WTC11 (cell line): ENCODE data around the gene NAB1. TPM values are rescaled to one million over a fixed set of nuclear protein-coding genes. Genes with fewer than 3 reads are reported as not detected.

Experiments
- ATAC-seq: fragments of 200-7000 bp; cut with Tn5 transposase; 2 replicates; pipeline ENCODE4 v1.10.0; 2021; ENCODE audit warnings: mild to moderate bottlenecking, moderate library complexity
- CTCF ChIA-PET: fragments of 300-600 bp; sonication (Branson Sonifier 250); formaldehyde crosslinking; loops from one replicate; lab custom pipeline; 2021; ENCODE audit warnings: antibody characterized with exemption; lab: Charles Lee
- POLR2A ChIA-PET: fragments of 350-600 bp; sonication (Branson Sonifier 250); formaldehyde crosslinking; loops from one replicate; lab custom pipeline; 2021; ENCODE audit warnings: antibody characterized with exemption; lab: Charles Lee
- DNase-seq: peaks from one replicate; pipeline ENCODE4 v3.0.0; 2021; ENCODE audit warnings: low spot score
- H3K27ac Mint-ChIP-seq: 2 replicates; pipeline ENCODE4 v1.8.0; 2021; ENCODE audit warnings: mixed read lengths
- H3K27me3 Mint-ChIP-seq: 2 replicates; pipeline ENCODE4 v1.8.0; 2021; ENCODE audit warnings: low read depth, mild to moderate bottlenecking, moderate library complexity, mixed read lengths
- H3K36me3 Mint-ChIP-seq: 2 replicates; pipeline ENCODE4 v1.8.0; 2021; ENCODE audit warnings: mixed read lengths
- H3K4me1 Mint-ChIP-seq: 2 replicates; pipeline ENCODE4 v1.8.0; 2022; ENCODE audit warnings: mixed read lengths
- H3K4me3 Mint-ChIP-seq: 2 replicates; pipeline ENCODE4 v1.8.0; 2021; ENCODE audit warnings: mild to moderate bottlenecking, moderate library complexity, mixed read lengths
- H3K9me3 Mint-ChIP-seq: 2 replicates; pipeline ENCODE4 v1.8.0; 2021; ENCODE audit warnings: mixed read lengths
- ATF2 ChIP-seq: sonication (generic); formaldehyde crosslinking; IDR thresholded peaks from 2 replicates; pipeline ENCODE4 v1.8.1; 2022; ENCODE audit warnings: low read depth, missing genetic modification reagents, borderline replicate concordance
- ESRRA ChIP-seq: sonication (generic); formaldehyde crosslinking; IDR thresholded peaks from 2 replicates; pipeline ENCODE4 v1.8.1; 2022; ENCODE audit warnings: mild to moderate bottlenecking, missing genetic modification reagents, borderline replicate concordance
- FOXJ3 ChIP-seq: sonication (generic); formaldehyde crosslinking; IDR thresholded peaks from 2 replicates; pipeline ENCODE4 v1.9.0; 2021; ENCODE audit warnings: missing genetic modification reagents, mild to moderate bottlenecking, borderline replicate concordance
- FOXK1 ChIP-seq: sonication (generic); formaldehyde crosslinking; IDR thresholded peaks from 2 replicates; pipeline ENCODE4 v1.8.0; 2022; ENCODE audit warnings: mild to moderate bottlenecking, moderate library complexity, missing genetic modification reagents
- MXD4 ChIP-seq: fragments of 250-450 bp; sonication (Bioruptor Pico); IDR thresholded peaks from 2 replicates; pipeline ENCODE4 v1.8.0; 2021; ENCODE audit warnings: mild to moderate bottlenecking, moderate library complexity, borderline replicate concordance
- STAT6 ChIP-seq: sonication (generic); formaldehyde crosslinking; conservative IDR thresholded peaks from 2 replicates; pipeline ENCODE4 v1.8.1; 2023; ENCODE audit warnings: mild to moderate bottlenecking, low read depth, missing genetic modification reagents, moderate library complexity
- ZNF232 ChIP-seq: sonication (generic); formaldehyde crosslinking; IDR thresholded peaks from 2 replicates; pipeline ENCODE4 v1.8.0; 2022; ENCODE audit warnings: mild to moderate bottlenecking, missing genetic modification reagents
- ZNF281 ChIP-seq: sonication (generic); formaldehyde crosslinking; IDR thresholded peaks from 2 replicates; pipeline ENCODE4 v1.8.0; 2023; ENCODE audit warnings: mild to moderate bottlenecking, missing genetic modification reagents
- ZNF317 ChIP-seq: sonication (generic); formaldehyde crosslinking; IDR thresholded peaks from 2 replicates; pipeline ENCODE4 v1.8.1; 2023; ENCODE audit warnings: low read depth, mild to moderate bottlenecking, moderate library complexity, missing genetic modification reagents, borderline replicate concordance
- ZNF423 ChIP-seq: fragments of 250-450 bp; sonication (Bioruptor Pico); IDR thresholded peaks from 2 replicates; pipeline ENCODE4 v2.1.2; 2022; ENCODE audit warnings: mild to moderate bottlenecking, moderate library complexity
- total RNA-seq: library from RNA; stranded (reverse); gene quantifications from 3 replicates; pipeline ENCODE4 v1.2.3, GENCODE V29; 2021
- TF ChIP-seq, protein P1 (sequence below): sonication (generic); formaldehyde crosslinking; IDR thresholded peaks from 2 replicates; pipeline ENCODE4 v1.8.0; 2022; ENCODE audit warnings: missing genetic modification reagents
- TF ChIP-seq, protein P2 (sequence below): sonication (generic); formaldehyde crosslinking; IDR thresholded peaks from 2 replicates; pipeline ENCODE4 v1.8.1; 2023; ENCODE audit warnings: mild to moderate bottlenecking, missing genetic modification reagents
- TF ChIP-seq, protein P3 (sequence below): fragments of 250-450 bp; sonication (Bioruptor Pico); IDR thresholded peaks from 2 replicates; pipeline ENCODE4 v1.9.0; 2021; ENCODE audit warnings: mild to moderate bottlenecking

The NAB1 gene
- total RNA-seq, 1 experiment from 2014 or later = 32.0 TPM

DNA sequence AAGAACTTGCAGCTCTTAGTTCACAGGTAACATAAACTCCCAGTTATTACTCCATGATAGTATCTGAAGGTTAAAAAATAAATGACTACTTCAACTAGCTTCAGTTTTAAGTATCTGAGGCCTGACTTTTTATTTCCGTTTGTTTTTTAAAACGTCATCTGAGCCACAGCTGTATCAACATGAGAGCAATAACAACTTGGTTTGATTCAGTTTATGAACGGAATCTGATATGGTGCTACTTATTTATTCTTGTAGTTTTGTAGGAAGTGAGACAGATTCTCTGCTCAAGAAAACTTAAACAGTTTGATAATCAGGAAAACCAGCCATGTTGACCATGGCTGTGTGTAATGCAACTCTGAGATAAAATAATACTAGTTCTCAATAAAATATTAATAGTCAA lies 34.9 kb downstream of the NAB1 start (continued):
- TF ChIP-seq, protein P1, sequence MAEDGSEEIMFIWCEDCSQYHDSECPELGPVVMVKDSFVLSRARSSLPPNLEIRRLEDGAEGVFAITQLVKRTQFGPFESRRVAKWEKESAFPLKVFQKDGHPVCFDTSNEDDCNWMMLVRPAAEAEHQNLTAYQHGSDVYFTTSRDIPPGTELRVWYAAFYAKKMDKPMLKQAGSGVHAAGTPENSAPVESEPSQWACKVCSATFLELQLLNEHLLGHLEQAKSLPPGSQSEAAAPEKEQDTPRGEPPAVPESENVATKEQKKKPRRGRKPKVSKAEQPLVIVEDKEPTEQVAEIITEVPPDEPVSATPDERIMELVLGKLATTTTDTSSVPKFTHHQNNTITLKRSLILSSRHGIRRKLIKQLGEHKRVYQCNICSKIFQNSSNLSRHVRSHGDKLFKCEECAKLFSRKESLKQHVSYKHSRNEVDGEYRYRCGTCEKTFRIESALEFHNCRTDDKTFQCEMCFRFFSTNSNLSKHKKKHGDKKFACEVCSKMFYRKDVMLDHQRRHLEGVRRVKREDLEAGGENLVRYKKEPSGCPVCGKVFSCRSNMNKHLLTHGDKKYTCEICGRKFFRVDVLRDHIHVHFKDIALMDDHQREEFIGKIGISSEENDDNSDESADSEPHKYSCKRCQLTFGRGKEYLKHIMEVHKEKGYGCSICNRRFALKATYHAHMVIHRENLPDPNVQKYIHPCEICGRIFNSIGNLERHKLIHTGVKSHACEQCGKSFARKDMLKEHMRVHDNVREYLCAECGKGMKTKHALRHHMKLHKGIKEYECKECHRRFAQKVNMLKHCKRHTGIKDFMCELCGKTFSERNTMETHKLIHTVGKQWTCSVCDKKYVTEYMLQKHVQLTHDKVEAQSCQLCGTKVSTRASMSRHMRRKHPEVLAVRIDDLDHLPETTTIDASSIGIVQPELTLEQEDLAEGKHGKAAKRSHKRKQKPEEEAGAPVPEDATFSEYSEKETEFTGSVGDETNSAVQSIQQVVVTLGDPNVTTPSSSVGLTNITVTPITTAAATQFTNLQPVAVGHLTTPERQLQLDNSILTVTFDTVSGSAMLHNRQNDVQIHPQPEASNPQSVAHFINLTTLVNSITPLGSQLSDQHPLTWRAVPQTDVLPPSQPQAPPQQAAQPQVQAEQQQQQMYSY = no peak
- TF ChIP-seq FOXK1 = no peak
- no peak for TF ChIP-seq ZNF281 (CRISPR knock-in tag)
- TF ChIP-seq ATF2 (CRISPR knock-in tag) = no peak

- TF ChIP-seq ESRRA (CRISPR knock-in tag) (no peak), ZNF317 (CRISPR knock-in tag) (no peak)
- no peaks in the 10 kb centered on the region for H3K9me3 Mint-ChIP-seq
- no peak overlapping the region for H3K4me3 Mint-ChIP-seq
- H3K4me1 Mint-ChIP-seq = peaks cover 32% of the 10 kb centered on the region
- H3K27me3 Mint-ChIP-seq = no peaks in the 10 kb centered on the region
- ChIA-PET POLR2A (no interaction called here), CTCF (interaction anchor here (1.6 kb wide), 1 partner anchor 174 kb away, joined by 4 read pairs; no protein-coding TSS in a partner anchor)
- ATAC-seq (no peak), DNase-seq (no peak)
- no peak overlapping the region for H3K27ac Mint-ChIP-seq
- no peaks in the 10 kb centered on the region; the same call in 1 of the 2 replicates for H3K36me3 Mint-ChIP-seq
These were observed 36.0 kb downstream of the NAB1 start for GRCh38 chr2:190684931-190685330.

- Mint-ChIP-seq H3K4me3 (no peak overlapping the region), H3K4me1 (peaks cover 28% of the 10 kb centered on the region), H3K36me3 (peaks cover 4% of the 10 kb centered on the region; the same call in 1 of the 2 replicates), H3K27ac (no peak overlapping the region), H3K9me3 (no peaks in the 10 kb centered on the region), H3K27me3 (no peaks in the 10 kb centered on the region)
- DNase-seq = no peak
- POLR2A ChIA-PET = no interaction called here
- peak; percentile 71; the same call in 1 of the 2 replicates for ATAC-seq
- CTCF ChIA-PET = interaction anchor here (1.6 kb wide), 1 partner anchor 174 kb away, joined by 4 read pairs; no protein-coding TSS in a partner anchor
- no peak for TF ChIP-seq ZNF423 (CRISPR knock-in tag)
- TF ChIP-seq STAT6 (CRISPR knock-in tag) = no peak
- TF ChIP-seq, protein P2, sequence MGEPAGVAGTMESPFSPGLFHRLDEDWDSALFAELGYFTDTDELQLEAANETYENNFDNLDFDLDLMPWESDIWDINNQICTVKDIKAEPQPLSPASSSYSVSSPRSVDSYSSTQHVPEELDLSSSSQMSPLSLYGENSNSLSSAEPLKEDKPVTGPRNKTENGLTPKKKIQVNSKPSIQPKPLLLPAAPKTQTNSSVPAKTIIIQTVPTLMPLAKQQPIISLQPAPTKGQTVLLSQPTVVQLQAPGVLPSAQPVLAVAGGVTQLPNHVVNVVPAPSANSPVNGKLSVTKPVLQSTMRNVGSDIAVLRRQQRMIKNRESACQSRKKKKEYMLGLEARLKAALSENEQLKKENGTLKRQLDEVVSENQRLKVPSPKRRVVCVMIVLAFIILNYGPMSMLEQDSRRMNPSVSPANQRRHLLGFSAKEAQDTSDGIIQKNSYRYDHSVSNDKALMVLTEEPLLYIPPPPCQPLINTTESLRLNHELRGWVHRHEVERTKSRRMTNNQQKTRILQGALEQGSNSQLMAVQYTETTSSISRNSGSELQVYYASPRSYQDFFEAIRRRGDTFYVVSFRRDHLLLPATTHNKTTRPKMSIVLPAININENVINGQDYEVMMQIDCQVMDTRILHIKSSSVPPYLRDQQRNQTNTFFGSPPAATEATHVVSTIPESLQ = no peak
- TF ChIP-seq ZNF232 (CRISPR knock-in tag) = no peak
- no peak for TF ChIP-seq ATF2 (CRISPR knock-in tag)
- no peak for TF ChIP-seq FOXJ3 (CRISPR knock-in tag)
- TF ChIP-seq, protein P3, sequence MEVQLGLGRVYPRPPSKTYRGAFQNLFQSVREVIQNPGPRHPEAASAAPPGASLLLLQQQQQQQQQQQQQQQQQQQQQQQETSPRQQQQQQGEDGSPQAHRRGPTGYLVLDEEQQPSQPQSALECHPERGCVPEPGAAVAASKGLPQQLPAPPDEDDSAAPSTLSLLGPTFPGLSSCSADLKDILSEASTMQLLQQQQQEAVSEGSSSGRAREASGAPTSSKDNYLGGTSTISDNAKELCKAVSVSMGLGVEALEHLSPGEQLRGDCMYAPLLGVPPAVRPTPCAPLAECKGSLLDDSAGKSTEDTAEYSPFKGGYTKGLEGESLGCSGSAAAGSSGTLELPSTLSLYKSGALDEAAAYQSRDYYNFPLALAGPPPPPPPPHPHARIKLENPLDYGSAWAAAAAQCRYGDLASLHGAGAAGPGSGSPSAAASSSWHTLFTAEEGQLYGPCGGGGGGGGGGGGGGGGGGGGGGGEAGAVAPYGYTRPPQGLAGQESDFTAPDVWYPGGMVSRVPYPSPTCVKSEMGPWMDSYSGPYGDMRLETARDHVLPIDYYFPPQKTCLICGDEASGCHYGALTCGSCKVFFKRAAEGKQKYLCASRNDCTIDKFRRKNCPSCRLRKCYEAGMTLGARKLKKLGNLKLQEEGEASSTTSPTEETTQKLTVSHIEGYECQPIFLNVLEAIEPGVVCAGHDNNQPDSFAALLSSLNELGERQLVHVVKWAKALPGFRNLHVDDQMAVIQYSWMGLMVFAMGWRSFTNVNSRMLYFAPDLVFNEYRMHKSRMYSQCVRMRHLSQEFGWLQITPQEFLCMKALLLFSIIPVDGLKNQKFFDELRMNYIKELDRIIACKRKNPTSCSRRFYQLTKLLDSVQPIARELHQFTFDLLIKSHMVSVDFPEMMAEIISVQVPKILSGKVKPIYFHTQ (CRISPR knock-in tag) = no peak
- no peak for TF ChIP-seq MXD4
These were observed 36.5 kb downstream of the NAB1 start for GRCh38 chr2:190685333-190685732.
